Psoas muscle (tissue), 8 donors: ENCODE results near the gene IL13. TPM values are rescaled to one million over a fixed set of nuclear protein-coding genes. Genes with fewer than 3 reads are reported as not detected.

ENCODE experiments used
- ATAC-seq, 4 donors: fragments of 200-7000 bp; cut with Tn5 transposase; one replicate each; pipeline ENCODE4 v1.9.1; 2020; ENCODE audit warnings: moderate library complexity in 3 of 4, mild to moderate bottlenecking in 2 of 4
- DNase-seq, 2 donors: peaks; one replicate each; pipeline ENCODE4 v3.0.0-alpha.2; 2020
- H3K27ac ChIP-seq: fragments of 200-600 bp; one replicate; pipeline ENCODE4 v1.8.0; 2022
- H3K27me3 ChIP-seq, 3 donors: fragments of 200-600 bp in 1 of 3; one replicate each; pipeline versions ENCODE4 v1.6.1 to v1.8.0; 2013 to 2022; ENCODE audit warnings: low read length in 2 of 3, mild to moderate bottlenecking in 2 of 3, moderate library complexity in 1 of 3; ENCODE audit not compliant: insufficient read depth in 3 of 3
- H3K36me3 ChIP-seq, 2 donors: fragments of 200-600 bp in 1 of 2; one replicate each; pipeline versions ENCODE4 v1.6.1 to v1.8.0; 2013 to 2022; ENCODE audit warnings: low read depth in 1 of 2, mild to moderate bottlenecking in 1 of 2, moderate library complexity in 1 of 2; ENCODE audit not compliant: insufficient read depth in 1 of 2
- H3K4me1 ChIP-seq: fragments of 200-600 bp; one replicate; pipeline ENCODE4 v1.8.0; 2022
- H3K4me3 ChIP-seq: fragments of 200-600 bp; one replicate; pipeline ENCODE4 v1.8.0; 2022; ENCODE audit warnings: mild to moderate bottlenecking
- H3K9me3 ChIP-seq: fragments of 200-600 bp; one replicate; pipeline ENCODE4 v1.8.0; 2022
- CTCF ChIP-seq: fragments of 200-600 bp; IDR thresholded peaks from one replicate; pipeline ENCODE4 v1.8.0; 2022; ENCODE audit warnings: antibody characterized with exemption
- WGBS, 3 donors: extraction: QIAGEN DNeasy Blood & Tissue Kit; methylation state at CpG; one replicate each; pipeline versions ENCODE4 v1.1.6 to v1.1.7; 2013; 5-methylcytosine and 5-hydroxymethylcytosine counted together
- intact Hi-C, 2 donors: fragments of 100-400 bp; cut with DNase I; formaldehyde crosslinking; loops; one replicate each; pipeline versions ENCODE4 v1.11.0 to v1.14.2; 2022
- long read RNA-seq, 2 donors: library from polyadenylated mRNA; unstranded; transcript quantifications; one replicate each; pipeline ENCODE4 v2.0.0, GENCODE V29; 2021
- polyA plus RNA-seq, 3 donors: library from polyadenylated mRNA; stranded (reverse); fragments of 200-250 nt; gene quantifications; one replicate each; pipeline ENCODE4 v1.2.3, GENCODE V29; 2013
- total RNA-seq, 4 donors: library from RNA; stranded (reverse); fragmentation: NEBNext Ultra II Directional in 2 of 4; extraction: Animal tissue kit (Norgen Biotek cat#: 25700) in 2 of 4; gene quantifications; one replicate each; pipeline versions ENCODE4 v1.2.1 to v1.2.4, GENCODE V29; 2021 to 2023
- donor health status: healthy with polysubstance abuse.
- donor health status: DM: no; HTN: no; CAD: no; lungs with moderate emphysema.
- donor health status: Bipolar disorder and iron deficiency.
- donor health status: healthy.
- donor health status: DM: yes; HTN: yes; CAD: no.
- donor health status: DM: no; HTN: no; CAD: no.
- donor health status: DM: no; HTN: no; CAD: no.
- donor health status: DM: yes; HTN: yes; CAD: no.

IL13 gene
- total RNA-seq (not detected), polyA plus RNA-seq (not detected)
- long read RNA-seq, donor 1: 0 reads
- long read RNA-seq, donor 2: 0 reads

- no peak for TF ChIP-seq CTCF
- H3K36me3 ChIP-seq: no peaks in the 10 kb centered on the region
- no peaks in the 10 kb centered on the region for H3K9me3 ChIP-seq
- intact Hi-C loops: loop anchor here in 1 of 2 donors (5.0 kb wide), 1 partner anchor 164 kb away; no protein-coding TSS in a partner anchor
- no peak within 1 kb of the TSS for H3K4me3 ChIP-seq
- H3K27me3 ChIP-seq: peaks cover 0 to 43% (median 9%) of the 10 kb centered on the region in 3 donors
- peaks cover 4% of the 10 kb centered on the region for H3K4me1 ChIP-seq
- WGBS, 3 donors: 94 to 97% (median 95%) methylated on average over 12 of the region's 12 CpGs
- DNase-seq (no peak), ATAC-seq (no peak)
- no peak within 1 kb of the TSS for H3K27ac ChIP-seq
Measured at GRCh38 chr5:132657676-132658380, at the start of gene IL13. Gene IL13, plus strand, starts transcription at chr5:132658173. Its CDS starts 14 bp downstream, at chr5:132658187.

- Histone ChIP-seq H3K27ac (no peak overlapping the region), H3K4me3 (no peak overlapping the region), H3K27me3 (no peaks in the 10 kb centered on the region), H3K36me3 (peaks cover 0 to 98% of the 10 kb centered on the region in 2 donors), H3K9me3 (no peaks in the 10 kb centered on the region), H3K4me1 (no peaks in the 10 kb centered on the region)
- intact Hi-C loops: no loop called here
- TF ChIP-seq CTCF: no peak
- WGBS, 3 donors: 92 to 95% (median 92%) methylated on average over 2 of the region's 2 CpGs
- no peak for ATAC-seq
- no peak for DNase-seq
Measured at GRCh38 chr5:132611965-132612364, 46.0 kb upstream of the IL13 start.

GRCh38 chr5:132612846-132613245 lies 45.1 kb upstream of the IL13 start:
- intact Hi-C loops: no loop called here
- no peaks in the 10 kb centered on the region for H3K27me3 ChIP-seq
- peaks cover 0 to 98% of the 10 kb centered on the region in 2 donors for H3K36me3 ChIP-seq
- no peak for DNase-seq
- ATAC-seq: no peak
- H3K9me3 ChIP-seq: no peaks in the 10 kb centered on the region
- no peak overlapping the region for H3K27ac ChIP-seq
- TF ChIP-seq CTCF: no peak
- H3K4me1 ChIP-seq: no peaks in the 10 kb centered on the region
- 29 to 45% (median 42%) methylated on average over 1 of the region's 1 CpG for WGBS, 3 donors
- H3K4me3 ChIP-seq: no peak overlapping the region

GRCh38 chr5:132621699-132622098 lies 36.3 kb upstream of the IL13 start:
- Histone ChIP-seq H3K36me3 (peaks cover 0 to 71% of the 10 kb centered on the region in 2 donors), H3K27me3 (no peaks in the 10 kb centered on the region), H3K9me3 (no peaks in the 10 kb centered on the region), H3K27ac (no peak overlapping the region), H3K4me1 (no peaks in the 10 kb centered on the region), H3K4me3 (no peak overlapping the region)
- DNase-seq: no peak
- intact Hi-C loops: no loop called here
- no peak for ATAC-seq
- no peak for TF ChIP-seq CTCF

- no peak overlapping the region for H3K4me3 ChIP-seq
- peaks cover 0 to 63% of the 10 kb centered on the region in 2 donors for H3K36me3 ChIP-seq
- ATAC-seq (no peak), DNase-seq (no peak)
- H3K27me3 ChIP-seq: no peaks in the 10 kb centered on the region
- H3K27ac ChIP-seq: no peak overlapping the region
- intact Hi-C loops: no loop called here
- no peaks in the 10 kb centered on the region for H3K9me3 ChIP-seq
- no peaks in the 10 kb centered on the region for H3K4me1 ChIP-seq
- TF ChIP-seq CTCF: no peak
Measured at GRCh38 chr5:132622608-132623007, 35.4 kb upstream of the IL13 start.
